D721Med (cell line): ENCODE data around the gene DOCK4.
"Not testable (repeated sequence)": the region's sequence is repeated elsewhere in the genome, so short reads cannot be mapped to it uniquely, and the experiment has no call there.

Experiments
- DNase-seq: peaks from one replicate; pipeline ENCODE4 v3.0.0; 2011; ENCODE audit warnings: low spot score; ENCODE audit not compliant: insufficient read length
- FAIRE-seq: peaks from 2 replicates; lab custom pipeline; 2011; peaks lifted over from hg19 to GRCh38; lab: Jason Lieb, UNC
- CTCF ChIP-seq: IDR thresholded peaks from 2 replicates; pipeline ENCODE4 v1.5.1; 2012; ENCODE audit warnings: mild to moderate bottlenecking, control low read depth; ENCODE audit not compliant: insufficient read depth; ENCODE audit errors: missing control alignments

Gene DOCK4

GRCh38 chr7:111927353-111928019 lies 278.7 kb downstream of the DOCK4 start:
- FAIRE-seq (no peak), DNase-seq (no peak)

GRCh38 chr7:111920329-111920728 lies 285.9 kb downstream of the DOCK4 start:
- TF ChIP-seq CTCF, result no peak
- FAIRE-seq (no peak), DNase-seq (no peak)

More at GRCh38 chr7:111927353-111928019, 278.7 kb downstream of the DOCK4 start:
- no peak for TF ChIP-seq CTCF

GRCh38 chr7:111919631-111920179 lies 286.5 kb downstream of the DOCK4 start:
- no peak for TF ChIP-seq CTCF
- DNase-seq (no peak), FAIRE-seq (no peak)

- FAIRE-seq (no peak), DNase-seq (no peak)
- TF ChIP-seq CTCF, result no peak
Measured at GRCh38 chr7:111919164-111919563, 287.0 kb downstream of the DOCK4 start.

GRCh38 chr7:111918461-111918860 lies 287.7 kb downstream of the DOCK4 start:
- FAIRE-seq (no peak), DNase-seq (no peak)
- no peak for TF ChIP-seq CTCF

- not testable (repeated sequence) for DNase-seq, FAIRE-seq
Measured at GRCh38 chr7:111917404-111917803, 288.8 kb downstream of the DOCK4 start.

GRCh38 chr7:111914291-111914690 lies 291.9 kb downstream of the DOCK4 start:
- DNase-seq (no peak), FAIRE-seq (no peak)
- no peak for TF ChIP-seq CTCF
